H9 (cell line): ENCODE measurements around the gene POU6F2. TPM values are rescaled to one million over a fixed set of nuclear protein-coding genes. Genes with fewer than 3 reads are reported as not detected.

Experiments used
- DNase-seq: peaks from one replicate; pipeline ENCODE4 v3.0.0-alpha.2; 2017
- H2AFZ ChIP-seq: one replicate; pipeline ENCODE4 v1.6.1; 2013; ENCODE audit warnings: mild to moderate bottlenecking, low read length, control low read depth, moderate library complexity
- H2AK5ac ChIP-seq: 2 replicates; pipeline ENCODE4 v1.6.1; 2013; ENCODE audit warnings: low read length, control low read depth, mixed read lengths; ENCODE audit not compliant: insufficient read length
- H2BK120ac ChIP-seq: one replicate; pipeline ENCODE4 v1.6.1; 2013; ENCODE audit warnings: low read depth, mild to moderate bottlenecking, low read length, control low read depth, inconsistent platforms; ENCODE audit not compliant: poor library complexity, severe bottlenecking
- H2BK12ac ChIP-seq: 2 replicates; pipeline ENCODE4 v1.6.1; 2013; ENCODE audit warnings: low read length, control low read depth, mixed read lengths, low read depth; ENCODE audit not compliant: insufficient read length
- H2BK15ac ChIP-seq: 2 replicates; pipeline ENCODE4 v1.6.1; 2013; ENCODE audit warnings: low read depth, low read length, control low read depth
- H2BK20ac ChIP-seq: one replicate; pipeline ENCODE4 v1.6.1; 2013; ENCODE audit warnings: low read depth, mild to moderate bottlenecking, low read length, control low read depth, inconsistent platforms; ENCODE audit not compliant: poor library complexity, severe bottlenecking
- H2BK5ac ChIP-seq: 2 replicates; pipeline ENCODE4 v1.6.1; 2013; ENCODE audit warnings: low read length, control low read depth, mixed read lengths; ENCODE audit not compliant: insufficient read length
- H3K14ac ChIP-seq: 2 replicates; pipeline ENCODE4 v1.6.1; 2013; ENCODE audit warnings: low read length, control low read depth; ENCODE audit not compliant: insufficient read depth
- H3K18ac ChIP-seq: 2 replicates; pipeline ENCODE4 v1.6.1; 2013; ENCODE audit warnings: low read depth, mild to moderate bottlenecking, mixed read lengths, low read length, control low read depth; ENCODE audit not compliant: insufficient read length
- H3K23ac ChIP-seq: 2 replicates; pipeline ENCODE4 v1.6.1; 2013; ENCODE audit warnings: low read length, control low read depth, mixed read lengths, low read depth; ENCODE audit not compliant: insufficient read length
- H3K23me2 ChIP-seq: 2 replicates; pipeline ENCODE4 v1.6.1; 2013; ENCODE audit warnings: low read depth, mild to moderate bottlenecking, mixed read lengths, low read length, control low read depth; ENCODE audit not compliant: insufficient read length, poor library complexity, severe bottlenecking
- H3K27ac ChIP-seq: 2 replicates; pipeline ENCODE4 v1.5.1; 2013; ENCODE audit warnings: low read length, control low read depth, mixed read lengths, low read depth; ENCODE audit not compliant: insufficient read length
- H3K27me3 ChIP-seq: 2 replicates; pipeline ENCODE4 v1.6.1; 2013; ENCODE audit warnings: low read length, control low read depth, inconsistent platforms; ENCODE audit not compliant: insufficient read depth
- H3K4ac ChIP-seq: 2 replicates; pipeline ENCODE4 v1.6.1; 2013; ENCODE audit warnings: low read depth, mild to moderate bottlenecking, control low read depth, inconsistent platforms, low read length, moderate library complexity
- H3K4me1 ChIP-seq: 2 replicates; pipeline ENCODE4 v1.6.1; 2013; ENCODE audit warnings: low read length, control low read depth, inconsistent platforms; ENCODE audit not compliant: insufficient read depth
- H3K4me2 ChIP-seq: 2 replicates; pipeline ENCODE4 v1.6.1; 2013; ENCODE audit warnings: low read length, control low read depth, mixed read lengths; ENCODE audit not compliant: insufficient read length, insufficient read depth
- H3K56ac ChIP-seq: 2 replicates; pipeline ENCODE4 v1.6.1; 2013; ENCODE audit warnings: low read depth, mild to moderate bottlenecking, mixed read lengths, low read length, control low read depth; ENCODE audit not compliant: insufficient read length
- H3K79me1 ChIP-seq: 2 replicates; pipeline ENCODE4 v1.6.1; 2013; ENCODE audit warnings: low read depth, mild to moderate bottlenecking, moderate library complexity, low read length, control low read depth, inconsistent platforms; ENCODE audit not compliant: insufficient read depth, poor library complexity, severe bottlenecking
- H3K79me2 ChIP-seq: 2 replicates; pipeline ENCODE4 v1.6.1; 2013; ENCODE audit warnings: low read length, control low read depth, inconsistent platforms; ENCODE audit not compliant: insufficient read depth
- H3K9ac ChIP-seq: 2 replicates; pipeline ENCODE4 v1.6.1; 2013; ENCODE audit warnings: low read length, control low read depth, mixed read lengths; ENCODE audit not compliant: insufficient read length; ENCODE audit errors: extremely low read depth
- H3K9me3 ChIP-seq: one replicate; pipeline ENCODE4 v1.6.1; 2013; ENCODE audit warnings: low read depth, low read length, inconsistent platforms; ENCODE audit not compliant: control insufficient read depth
- H3T11ph ChIP-seq: one replicate; pipeline ENCODE4 v1.6.1; 2013; ENCODE audit warnings: mild to moderate bottlenecking, low read length, control low read depth, inconsistent platforms
- H4K20me1 ChIP-seq: one replicate; pipeline ENCODE4 v1.6.1; 2013; ENCODE audit not compliant: control insufficient read depth, insufficient read length, insufficient read depth
- H4K5ac ChIP-seq: 2 replicates; pipeline ENCODE4 v1.6.1; 2013; ENCODE audit warnings: low read depth, mild to moderate bottlenecking, mixed read lengths, low read length, control low read depth; ENCODE audit not compliant: insufficient read length
- H4K8ac ChIP-seq: replicated peaks from 2 replicates; pipeline ENCODE4 v1.6.1; 2013; ENCODE audit warnings: low read length, control low read depth, mixed read lengths, low read depth; ENCODE audit not compliant: insufficient read length
- H4K91ac ChIP-seq: 2 replicates; pipeline ENCODE4 v1.6.1; 2013; ENCODE audit warnings: low read depth, mild to moderate bottlenecking, moderate library complexity, mixed read lengths, low read length, control low read depth; ENCODE audit not compliant: insufficient read length
- H3K27ac Mint-ChIP-seq, 3 experiments: 2 replicates in 2 of 3; 3 replicates in 1 of 3; pipeline ENCODE4 v1.8.0; 2020 to 2021; ENCODE audit warnings: mixed read lengths in 3 of 3, mild to moderate bottlenecking in 1 of 3, moderate library complexity in 1 of 3
- H3K27me3 Mint-ChIP-seq: 2 replicates; pipeline ENCODE4 v1.8.0; 2021; ENCODE audit warnings: low read depth, mild to moderate bottlenecking, moderate library complexity, mixed read lengths
- H3K36me3 Mint-ChIP-seq, 3 experiments: 2 replicates in 2 of 3; 3 replicates in 1 of 3; pipeline ENCODE4 v1.8.0; 2020 to 2021; ENCODE audit warnings: low read depth in 3 of 3, mixed read lengths in 3 of 3; ENCODE audit not compliant: insufficient read depth in 1 of 3
- H3K4me1 Mint-ChIP-seq, 2 experiments: 2 replicates each; pipeline ENCODE4 v1.8.0; 2020; ENCODE audit warnings: mixed read lengths in 2 of 2
- H3K4me3 Mint-ChIP-seq, 2 experiments: 2 replicates in 1 of 2; 3 replicates in 1 of 2; pipeline ENCODE4 v1.8.0; 2020 to 2021; ENCODE audit warnings: mild to moderate bottlenecking in 2 of 2, mixed read lengths in 2 of 2, moderate library complexity in 1 of 2
- H3K9me3 Mint-ChIP-seq, 2 experiments: 2 replicates in 1 of 2; 3 replicates in 1 of 2; pipeline ENCODE4 v1.8.0; 2020; ENCODE audit warnings: mild to moderate bottlenecking in 2 of 2, mixed read lengths in 2 of 2, moderate library complexity in 1 of 2
- WGBS: extraction: QIAGEN DNeasy Blood & Tissue Kit; methylation state at CpG from one replicate; pipeline ENCODE4 v1.1.7; 2013; ENCODE audit warnings: missing lambda C conversion rate, low lambda C conversion rate, mixed read lengths; ENCODE audit not compliant: insufficient read length; ENCODE audit errors: extremely low coverage; 5-methylcytosine and 5-hydroxymethylcytosine counted together
- total RNA-seq: library from RNA; stranded (reverse); gene quantifications from 2 replicates; pipeline ENCODE4 v1.2.1, GENCODE V29; 2021
- TF ChIP-seq, protein P1 (sequence below): fragments of 200-600 bp; sonication (generic); conservative IDR thresholded peaks from 3 replicates; pipeline ENCODE4 v1.8.0; 2021; ENCODE audit warnings: antibody characterized with exemption, mild to moderate bottlenecking

The POU6F2 gene
- total RNA-seq, 1 experiment from 2014 or later: 1.9 TPM

DNA sequence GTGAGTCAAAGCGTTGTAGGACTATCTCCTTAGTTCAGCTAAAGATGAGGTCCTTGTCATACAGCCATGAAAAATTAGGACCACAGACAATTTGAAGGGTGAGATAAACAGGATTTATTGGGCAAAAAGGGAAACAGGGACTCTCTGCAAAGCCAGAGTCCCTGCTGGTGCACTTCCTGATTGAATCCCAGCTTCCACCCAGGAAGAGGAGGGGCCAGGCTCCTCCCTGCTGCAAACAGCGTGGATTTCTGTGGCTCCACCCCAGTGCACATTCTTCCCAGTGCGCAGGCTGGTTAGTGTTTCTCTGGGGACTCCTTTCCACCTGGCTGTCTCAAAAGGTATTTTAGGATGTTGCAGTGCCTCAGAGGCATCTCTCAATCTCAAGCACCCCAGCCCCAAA, 423.1 kb downstream of the POU6F2 start:
- H3K4me3 Mint-ChIP-seq: no peak overlapping the region
- TF ChIP-seq, protein P1, sequence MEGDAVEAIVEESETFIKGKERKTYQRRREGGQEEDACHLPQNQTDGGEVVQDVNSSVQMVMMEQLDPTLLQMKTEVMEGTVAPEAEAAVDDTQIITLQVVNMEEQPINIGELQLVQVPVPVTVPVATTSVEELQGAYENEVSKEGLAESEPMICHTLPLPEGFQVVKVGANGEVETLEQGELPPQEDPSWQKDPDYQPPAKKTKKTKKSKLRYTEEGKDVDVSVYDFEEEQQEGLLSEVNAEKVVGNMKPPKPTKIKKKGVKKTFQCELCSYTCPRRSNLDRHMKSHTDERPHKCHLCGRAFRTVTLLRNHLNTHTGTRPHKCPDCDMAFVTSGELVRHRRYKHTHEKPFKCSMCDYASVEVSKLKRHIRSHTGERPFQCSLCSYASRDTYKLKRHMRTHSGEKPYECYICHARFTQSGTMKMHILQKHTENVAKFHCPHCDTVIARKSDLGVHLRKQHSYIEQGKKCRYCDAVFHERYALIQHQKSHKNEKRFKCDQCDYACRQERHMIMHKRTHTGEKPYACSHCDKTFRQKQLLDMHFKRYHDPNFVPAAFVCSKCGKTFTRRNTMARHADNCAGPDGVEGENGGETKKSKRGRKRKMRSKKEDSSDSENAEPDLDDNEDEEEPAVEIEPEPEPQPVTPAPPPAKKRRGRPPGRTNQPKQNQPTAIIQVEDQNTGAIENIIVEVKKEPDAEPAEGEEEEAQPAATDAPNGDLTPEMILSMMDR: no peak

More for the DNA sequence above, 423.1 kb downstream of the POU6F2 start:
- H3K27ac Mint-ChIP-seq: 0 out of 7 replicates have a peak overlapping the region, but pooled peaks of 1 of the 3 experiments have one; percentile 66
- H3K9me3 ChIP-seq: no peaks in the 10 kb centered on the region
- no peaks in the 10 kb centered on the region for H3K27me3 Mint-ChIP-seq
- H3T11ph ChIP-seq: no peak overlapping the region
- H2AK5ac ChIP-seq: no peak overlapping the region
- H4K8ac ChIP-seq: no peak overlapping the region
- H3K9ac ChIP-seq: no peak overlapping the region
- H3K27me3 ChIP-seq: no peaks in the 10 kb centered on the region
- no peaks in the 10 kb centered on the region for H3K23me2 ChIP-seq
- no peaks in the 10 kb centered on the region for H3K36me3 Mint-ChIP-seq
- H3K4me1 Mint-ChIP-seq: peaks cover 13 to 21% of the 10 kb centered on the region in 2 experiments
- no peak overlapping the region for H2AFZ ChIP-seq
- no peaks in the 10 kb centered on the region for H3K9me3 Mint-ChIP-seq
- DNase-seq: no peak
- no peak overlapping the region for H2BK5ac ChIP-seq
- H4K20me1 ChIP-seq: no peaks in the 10 kb centered on the region
- WGBS: no CpG with 5 or more reads among the region's 3 CpGs
- H3K56ac ChIP-seq: no peak overlapping the region
- H3K27ac ChIP-seq: no peak overlapping the region
- H3K79me2 ChIP-seq: no peaks in the 10 kb centered on the region
- no peak overlapping the region for H3K23ac ChIP-seq
- H3K4ac ChIP-seq: no peak overlapping the region
- H3K14ac ChIP-seq: no peak overlapping the region
- H3K18ac ChIP-seq: no peak overlapping the region
- H2BK15ac ChIP-seq: no peak overlapping the region
- no peak overlapping the region for H4K91ac ChIP-seq
- no peak overlapping the region for H2BK120ac ChIP-seq
- no peak overlapping the region for H2BK20ac ChIP-seq
- H3K4me1 ChIP-seq: peaks cover 6% of the 10 kb centered on the region
- no peak overlapping the region for H3K4me2 ChIP-seq
- H3K79me1 ChIP-seq: no peaks in the 10 kb centered on the region
- H2BK12ac ChIP-seq: no peak overlapping the region
- no peak overlapping the region for H4K5ac ChIP-seq
